ENCODE data around the gene FCN1.

FCN1 gene

GRCh38 chr9:134889386-134890154, 28.1 kb downstream of the FCN1 start:
- DNase-seq = no peak

- no peak for DNase-seq
Observed at GRCh38 chr9:134888603-134889190, 29.0 kb downstream of the FCN1 start.

- DNase-seq = no peak
Observed at GRCh38 chr9:134887686-134888602, 29.8 kb downstream of the FCN1 start.

- DNase-seq = no peak
Observed at GRCh38 chr9:134887219-134887618, 30.5 kb downstream of the FCN1 start.

GRCh38 chr9:134886413-134886913, 31.2 kb downstream of the FCN1 start:
- no peak for DNase-seq

GRCh38 chr9:134885679-134886412, 31.9 kb downstream of the FCN1 start:
- no peak for DNase-seq

- no peak for DNase-seq
Observed at GRCh38 chr9:134885001-134885678, 32.6 kb downstream of the FCN1 start.

- no peak for DNase-seq
Observed at GRCh38 chr9:134884492-134884891, 33.2 kb downstream of the FCN1 start.

GRCh38 chr9:134883040-134883782, 34.5 kb downstream of the FCN1 start:
- DNase-seq = no peak

GRCh38 chr9:134882204-134882785, 35.4 kb downstream of the FCN1 start:
- DNase-seq = no peak

GRCh38 chr9:134881313-134881670, 36.4 kb downstream of the FCN1 start:
- no peak for DNase-seq

- no peak for DNase-seq
Observed at GRCh38 chr9:134880484-134881312, 37.0 kb downstream of the FCN1 start, which contains the start of gene FCN2. Gene FCN2 (plus strand): TSS chr9:134880810. CDS start chr9:134880822, 12 bp downstream.

GRCh38 chr9:134879664-134880483, 37.8 kb downstream of the FCN1 start:
- no peak for DNase-seq

GRCh38 chr9:134877541-134877940, 40.2 kb downstream of the FCN1 start:
- no peak for DNase-seq

GRCh38 chr9:134875371-134875770, 42.3 kb downstream of the FCN1 start:
- no peak for DNase-seq

GRCh38 chr9:134872482-134873231, 45.1 kb downstream of the FCN1 start:
- no peak for DNase-seq

- no peak for DNase-seq
Observed at GRCh38 chr9:134871697-134872340, 45.9 kb downstream of the FCN1 start.

All from activated CD4-positive, alpha-beta T cell treated with anti-CD3 and anti-CD28 coated beads, Interleukin-2, amount 50 U/mL, for 16 hours (primary cell).